Right lobe of liver (tissue), 6 donors: ENCODE data around the gene NCOA5. TPM values are rescaled to one million over a fixed set of nuclear protein-coding genes. Genes with fewer than 3 reads are reported as not detected.

ENCODE experiments used
- ATAC-seq, 4 donors: fragments of 200-7000 bp; cut with Tn5 transposase; one replicate each; pipeline ENCODE4 v1.9.1; 2020; ENCODE audit warnings: mild to moderate bottlenecking in 4 of 4, moderate library complexity in 4 of 4
- DNase-seq, 3 donors: peaks; one replicate each; pipeline ENCODE4 v3.0.0-alpha.2; 2020
- H3K27ac ChIP-seq, 3 donors: fragments of 200-600 bp; one replicate each; pipeline ENCODE4 v1.8.0; 2022
- H3K27me3 ChIP-seq, 2 donors: fragments of 200-600 bp; one replicate each; pipeline ENCODE4 v1.8.0; 2022
- H3K36me3 ChIP-seq, 4 donors: fragments of 200-600 bp; sonication (generic) in 1 of 4; one replicate each; pipeline versions ENCODE4 v1.5.1 to v1.8.0; 2017 to 2022; ENCODE audit warnings: control low read depth in 1 of 4
- H3K4me1 ChIP-seq, 4 donors: fragments of 200-600 bp; sonication (generic) in 1 of 4; one replicate each; pipeline versions ENCODE4 v1.5.1 to v1.8.0; 2017 to 2022; ENCODE audit warnings: control low read depth in 1 of 4
- H3K4me3 ChIP-seq, 3 donors: fragments of 200-600 bp; one replicate each; pipeline ENCODE4 v1.8.0; 2022
- H3K9me3 ChIP-seq, 4 donors: fragments of 200-600 bp; sonication (generic) in 1 of 4; one replicate each; pipeline versions ENCODE4 v1.5.1 to v1.8.0; 2017 to 2022; ENCODE audit warnings: control low read depth in 1 of 4
- POLR2A ChIP-seq: fragments of 450-650 bp; IDR thresholded peaks from one replicate; pipeline ENCODE4 v1.6.1; 2017; ENCODE audit warnings: antibody characterized with exemption, mild to moderate bottlenecking
- WGBS: methylation state at CpG from one replicate; pipeline ENCODE4 v1.1.6; 2018; ENCODE audit warnings: low coverage, low lambda C conversion rate; ENCODE audit not compliant: insufficient coverage; ENCODE audit errors: missing lambda C conversion rate; 5-methylcytosine and 5-hydroxymethylcytosine counted together
- intact Hi-C, 2 donors: fragments of 100-400 bp; cut with DNase I; formaldehyde crosslinking; loops; one replicate each; pipeline versions ENCODE4 v1.11.2 to v1.14.1; 2022
- total RNA-seq, 6 experiments: library from RNA; depleted of rRNA in 2 of 6; stranded (reverse); fragments of >200 nt in 2 of 6; fragmentation: NEBNext Ultra II Directional in 3 of 6; extraction: Animal tissue kit (Norgen Biotek cat#: 25700) in 3 of 6; gene quantifications; one replicate each; pipeline versions ENCODE4 v1.1.0 to v1.2.4, GENCODE V29; 2016 to 2023
- TF ChIP-seq, protein P1 (sequence below), 4 donors: fragments of 200-600 bp in 3 of 4; fragments of 450-650 bp in 1 of 4; IDR thresholded peaks; one replicate each; pipeline versions ENCODE4 v1.5.1 to v1.8.0; 2016 to 2022; ENCODE audit warnings: antibody characterized with exemption in 4 of 4, mild to moderate bottlenecking in 2 of 4
- donor health status: DM: no; HTN: yes; CAD: no.
- donor health status: DM: no; HTN: no; CAD: no.
- donor health status: DM: no; HTN: no; CAD: no.
- donor health status: DM: no; HTN: yes; CAD: no.
- donor health status: DM: no; HTN: yes; CAD: no.

NCOA5 gene
- total RNA-seq, 6 experiments from 2014 or later = 5.1 to 10.4 (median 8.8) TPM

DNA sequence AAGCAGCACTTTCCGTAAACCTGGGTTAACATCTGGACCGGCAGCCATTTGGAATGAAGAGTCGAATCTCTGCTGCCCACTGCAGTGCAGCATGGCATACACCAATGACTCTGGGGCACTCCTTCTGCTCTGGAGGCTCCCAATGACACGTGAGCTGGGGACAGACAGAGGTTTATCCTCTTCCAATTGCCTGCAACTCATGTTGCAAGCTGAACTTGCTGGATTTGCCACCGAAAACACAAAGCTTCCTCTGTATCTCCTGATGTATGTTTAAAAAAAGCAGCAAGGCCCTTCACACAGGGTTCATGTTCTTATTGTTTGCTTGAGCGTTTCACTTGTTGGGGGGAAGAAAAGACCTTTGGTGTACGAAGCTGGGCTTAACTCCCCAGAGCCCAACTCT is 10.8 kb downstream of the NCOA5 start:
- ATAC-seq (no peak), DNase-seq (no peak)
- Histone ChIP-seq H3K9me3 (no peaks in the 10 kb centered on the region), H3K27ac (no peak overlapping the region), H3K27me3 (no peaks in the 10 kb centered on the region), H3K36me3 (peaks cover 0 to 19% (median 4%) of the 10 kb centered on the region in 4 donors), H3K4me3 (no peak overlapping the region), H3K4me1 (peaks cover 0 to 9% (median 0%) of the 10 kb centered on the region in 4 donors)
- intact Hi-C loops = loop anchor here in 1 of 2 donors (10.0 kb wide), 1 partner anchor 54 kb away; the partner anchor contains the start of gene SLC12A5
- TF ChIP-seq POLR2A = no peak
- TF ChIP-seq, protein P1, sequence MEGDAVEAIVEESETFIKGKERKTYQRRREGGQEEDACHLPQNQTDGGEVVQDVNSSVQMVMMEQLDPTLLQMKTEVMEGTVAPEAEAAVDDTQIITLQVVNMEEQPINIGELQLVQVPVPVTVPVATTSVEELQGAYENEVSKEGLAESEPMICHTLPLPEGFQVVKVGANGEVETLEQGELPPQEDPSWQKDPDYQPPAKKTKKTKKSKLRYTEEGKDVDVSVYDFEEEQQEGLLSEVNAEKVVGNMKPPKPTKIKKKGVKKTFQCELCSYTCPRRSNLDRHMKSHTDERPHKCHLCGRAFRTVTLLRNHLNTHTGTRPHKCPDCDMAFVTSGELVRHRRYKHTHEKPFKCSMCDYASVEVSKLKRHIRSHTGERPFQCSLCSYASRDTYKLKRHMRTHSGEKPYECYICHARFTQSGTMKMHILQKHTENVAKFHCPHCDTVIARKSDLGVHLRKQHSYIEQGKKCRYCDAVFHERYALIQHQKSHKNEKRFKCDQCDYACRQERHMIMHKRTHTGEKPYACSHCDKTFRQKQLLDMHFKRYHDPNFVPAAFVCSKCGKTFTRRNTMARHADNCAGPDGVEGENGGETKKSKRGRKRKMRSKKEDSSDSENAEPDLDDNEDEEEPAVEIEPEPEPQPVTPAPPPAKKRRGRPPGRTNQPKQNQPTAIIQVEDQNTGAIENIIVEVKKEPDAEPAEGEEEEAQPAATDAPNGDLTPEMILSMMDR (IDR thresholded peaks at IDR 0.05) = no peak
- 75% methylated on average over 5 of the region's 7 CpGs for WGBS

DNA sequence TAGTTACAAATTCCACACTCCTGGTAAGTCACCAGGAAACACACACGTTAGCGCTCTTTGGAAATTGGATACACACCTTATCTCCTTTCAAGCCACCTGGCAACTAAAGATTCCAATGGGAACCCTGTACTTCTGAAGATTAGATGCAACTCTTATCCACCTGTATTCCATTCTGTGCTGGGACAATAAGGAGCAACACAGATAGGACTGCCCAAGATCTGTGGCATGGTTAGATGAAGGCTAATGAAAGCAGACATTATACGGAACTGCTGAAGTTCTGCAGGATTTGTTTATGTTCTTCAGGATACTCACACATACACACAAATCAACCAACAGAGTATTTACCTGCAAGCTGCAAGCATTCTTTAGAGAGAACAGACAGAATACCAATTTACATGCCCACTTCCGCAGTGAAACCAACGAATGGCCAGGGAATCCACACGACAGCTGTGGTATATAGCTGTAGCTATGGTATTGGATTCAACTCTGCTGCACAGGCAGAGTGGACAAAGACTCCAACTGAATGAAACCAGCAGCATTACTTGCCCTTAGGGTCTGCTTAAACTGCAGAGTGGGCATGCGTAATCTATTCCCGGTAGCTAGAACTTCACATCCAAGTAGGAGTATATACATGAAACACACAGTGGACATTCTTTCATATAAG is 12.0 kb downstream of the NCOA5 start:
- DNase-seq (no peak), ATAC-seq (no peak)
- TF ChIP-seq, protein P1 (IDR thresholded peaks at IDR 0.05) = no peak
- no peak for TF ChIP-seq POLR2A
- Histone ChIP-seq H3K4me1 (peaks cover 0 to under 1% (median 0%) of the 10 kb centered on the region in 4 donors), H3K9me3 (no peaks in the 10 kb centered on the region), H3K27me3 (no peaks in the 10 kb centered on the region), H3K36me3 (peaks cover 0 to 19% (median 4%) of the 10 kb centered on the region in 4 donors), H3K27ac (no peak overlapping the region), H3K4me3 (no peak overlapping the region)
- intact Hi-C loops = loop anchor here in 1 of 2 donors (10.0 kb wide), 1 partner anchor 53 kb away; the partner anchor contains the start of gene SLC12A5
- WGBS = 100% methylated on average over 4 of the region's 8 CpGs

DNA sequence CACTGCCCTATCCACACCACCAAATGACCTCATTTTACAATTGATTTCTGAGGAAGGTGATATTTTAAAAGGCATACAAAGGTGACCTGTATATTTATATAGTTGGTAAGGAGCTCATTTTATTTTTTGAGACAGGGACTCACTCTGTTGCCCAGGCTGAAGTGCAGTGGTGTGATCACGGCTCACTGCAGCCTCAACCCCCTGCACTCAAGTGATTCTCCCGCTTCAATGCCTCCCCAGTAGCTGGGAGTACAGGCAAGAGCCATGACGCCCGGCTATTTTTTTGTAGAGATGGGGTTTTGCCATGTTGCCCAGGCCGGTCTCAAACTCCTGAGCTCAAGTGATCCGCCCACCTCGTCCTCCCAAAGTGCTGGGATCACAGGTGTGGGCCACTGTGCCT is 13.0 kb downstream of the NCOA5 start:
- Histone ChIP-seq H3K27me3 (no peaks in the 10 kb centered on the region), H3K27ac (no peak overlapping the region), H3K4me1 (no peaks in the 10 kb centered on the region), H3K36me3 (peaks cover 0 to 19% (median 4%) of the 10 kb centered on the region in 4 donors), H3K9me3 (no peaks in the 10 kb centered on the region), H3K4me3 (no peak overlapping the region)
- DNase-seq (no peak), ATAC-seq (no peak)
- intact Hi-C loops = loop anchor here in 1 of 2 donors (10.0 kb wide), 1 partner anchor 52 kb away; the partner anchor contains the start of gene SLC12A5
- TF ChIP-seq, protein P1 (IDR thresholded peaks at IDR 0.05) = no peak
- TF ChIP-seq POLR2A = no peak
- WGBS = 63% methylated on average over 5 of the region's 7 CpGs

DNA sequence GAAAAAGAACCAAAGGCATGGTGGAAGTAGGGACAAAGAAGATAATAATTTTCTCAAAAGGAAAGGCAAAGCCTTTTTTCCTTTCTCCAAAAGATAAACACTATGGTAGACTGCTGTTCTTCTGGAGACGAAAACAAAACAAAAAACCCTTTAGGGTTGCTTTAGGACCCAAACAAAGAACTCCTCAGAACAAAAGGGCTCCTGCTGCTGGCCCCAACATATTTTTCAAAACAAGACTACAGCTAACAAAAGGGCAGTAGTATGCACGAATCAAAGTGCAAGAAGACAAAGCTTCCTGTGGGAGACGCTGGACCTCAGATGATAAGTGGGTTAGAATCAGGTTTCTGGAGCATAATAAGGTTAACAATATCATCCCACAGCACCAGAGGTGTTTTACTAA is 15.8 kb downstream of the NCOA5 start:
- no peak overlapping the region for H3K4me3 ChIP-seq
- WGBS = 84% methylated on average over 3 of the region's 3 CpGs
- H3K27ac ChIP-seq = no peak overlapping the region
- intact Hi-C loops = loop anchor here in 1 of 2 donors (10.0 kb wide), 1 partner anchor 49 kb away; the partner anchor contains the start of gene SLC12A5
- no peak for ATAC-seq
- H3K9me3 ChIP-seq = no peaks in the 10 kb centered on the region
- no peak for DNase-seq
- no peak for TF ChIP-seq POLR2A
- H3K36me3 ChIP-seq = peaks cover 0 to 30% (median 9%) of the 10 kb centered on the region in 4 donors
- no peaks in the 10 kb centered on the region for H3K27me3 ChIP-seq
- no peaks in the 10 kb centered on the region for H3K4me1 ChIP-seq

DNA sequence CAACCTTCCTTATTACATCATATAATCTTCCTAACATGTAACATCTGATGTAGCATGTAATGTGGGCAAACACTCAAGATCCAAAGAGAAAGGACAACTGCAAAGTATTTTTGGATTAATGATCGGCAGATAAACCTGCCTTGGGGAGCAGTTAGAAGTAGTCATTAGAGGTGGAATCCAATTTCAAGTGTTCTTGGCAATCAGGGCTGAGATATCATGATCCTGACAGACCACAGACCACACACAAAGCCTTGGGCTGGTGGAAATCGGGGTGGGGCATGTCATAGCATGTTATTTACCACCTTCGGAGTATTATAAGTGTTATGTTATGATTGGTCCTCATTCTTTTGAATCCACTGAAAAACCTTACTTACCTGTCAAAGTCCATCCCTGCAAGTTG is 16.3 kb downstream of the NCOA5 start:
- Histone ChIP-seq H3K27me3 (no peaks in the 10 kb centered on the region), H3K9me3 (no peaks in the 10 kb centered on the region), H3K27ac (no peak overlapping the region), H3K4me1 (no peaks in the 10 kb centered on the region), H3K36me3 (peaks cover 0 to 36% (median 9%) of the 10 kb centered on the region in 4 donors), H3K4me3 (no peak overlapping the region)
- intact Hi-C loops = loop anchor here in 1 of 2 donors (10.0 kb wide), 1 partner anchor 49 kb away; the partner anchor contains the start of gene SLC12A5
- TF ChIP-seq POLR2A = no peak
- TF ChIP-seq, protein P1 (IDR thresholded peaks at IDR 0.05) = no peak
- DNase-seq (no peak), ATAC-seq (no peak)
- WGBS = 88% methylated on average over 1 of the region's 3 CpGs
